HG03108 (cell line): ENCODE measurements around the gene ALDOB.
"Not testable (repeated sequence)": the region's sequence is repeated elsewhere in the genome, so short reads cannot be mapped to it uniquely, and the experiment has no call there.

Experiments used
- ATAC-seq: cut with Tn5 transposase; IDR thresholded peaks from one replicate; pipeline ENCODE4 v1.9.1; 2021; ENCODE audit warnings: moderate library complexity; ENCODE audit not compliant: unreplicated experiment

Gene ALDOB

GRCh38 chr9:101388507-101388993, 47.0 kb downstream of the ALDOB start:
- ATAC-seq: no peak

- ATAC-seq: no peak
These were observed 47.6 kb downstream of the ALDOB start for GRCh38 chr9:101387871-101388506.

- not testable (repeated sequence) for ATAC-seq
These were observed 50.6 kb downstream of the ALDOB start, which contains the start of gene BAAT for GRCh38 chr9:101384873-101385536. BAAT (minus strand) TSS chr9:101385006; CDS start chr9:101371404, 13,602 bp downstream.

- no peak for ATAC-seq
These were observed 52.2 kb downstream of the ALDOB start for GRCh38 chr9:101383361-101383760.

- ATAC-seq: no peak
These were observed 53.7 kb downstream of the ALDOB start for GRCh38 chr9:101381833-101382342.

DNA sequence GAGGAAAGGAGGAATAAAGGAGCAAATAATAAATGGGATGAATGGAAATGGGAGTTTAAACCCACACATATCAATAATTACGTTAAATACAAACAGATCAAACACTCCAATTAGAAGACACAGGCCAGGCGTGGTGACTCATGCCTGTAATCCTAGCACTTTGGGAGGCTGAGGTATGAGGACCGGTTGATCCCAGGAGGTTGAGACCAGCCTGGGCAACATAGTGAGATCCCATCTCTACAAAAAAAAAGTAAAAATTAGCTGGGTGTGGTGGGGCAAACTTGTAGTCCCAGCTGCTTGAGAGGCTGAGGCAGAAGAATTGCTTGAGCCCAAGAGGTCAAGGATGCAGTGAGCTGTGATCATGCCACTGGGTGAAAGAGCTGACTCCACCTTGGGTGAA, 54.5 kb downstream of the ALDOB start:
- no peak for ATAC-seq

- no peak for ATAC-seq
These were observed 55.3 kb downstream of the ALDOB start for GRCh38 chr9:101380295-101380694.

DNA sequence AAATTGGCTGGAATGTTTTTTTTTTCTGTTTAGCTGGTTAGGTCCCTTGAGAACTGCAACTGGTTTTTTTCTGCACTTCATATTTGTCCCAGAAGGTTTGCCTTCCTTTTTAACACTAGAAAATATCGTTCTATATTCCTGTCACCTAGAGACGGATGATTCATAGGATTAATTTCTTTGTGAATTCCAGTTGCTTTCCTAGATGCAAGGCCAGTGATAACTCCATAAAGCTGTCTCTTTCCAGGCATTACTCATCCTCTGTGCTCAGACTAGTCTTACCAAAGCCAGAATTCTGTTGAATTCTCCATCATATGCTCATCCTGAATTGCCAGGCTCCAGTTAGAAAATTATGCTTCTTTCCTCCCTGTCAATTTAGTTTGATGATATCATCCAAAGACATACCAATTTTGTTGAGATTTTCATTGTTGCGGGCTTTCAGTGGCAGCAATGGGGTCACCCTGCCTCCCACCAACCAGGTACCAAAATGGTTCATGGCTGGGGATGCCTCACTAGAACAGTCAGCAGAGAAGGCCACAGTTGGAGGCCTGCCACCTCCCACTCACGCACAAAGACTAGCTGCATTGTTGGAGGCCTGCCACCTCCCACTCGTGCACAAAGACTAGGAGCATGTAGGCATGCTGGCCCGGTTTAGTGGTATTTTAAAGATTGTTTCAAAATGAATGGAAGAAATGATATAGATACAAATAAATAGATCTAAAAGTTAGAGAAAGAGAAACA, 59.3 kb downstream of the ALDOB start:
- no peak for ATAC-seq

- ATAC-seq: no peak
These were observed 60.0 kb downstream of the ALDOB start for GRCh38 chr9:101375546-101375945.

DNA sequence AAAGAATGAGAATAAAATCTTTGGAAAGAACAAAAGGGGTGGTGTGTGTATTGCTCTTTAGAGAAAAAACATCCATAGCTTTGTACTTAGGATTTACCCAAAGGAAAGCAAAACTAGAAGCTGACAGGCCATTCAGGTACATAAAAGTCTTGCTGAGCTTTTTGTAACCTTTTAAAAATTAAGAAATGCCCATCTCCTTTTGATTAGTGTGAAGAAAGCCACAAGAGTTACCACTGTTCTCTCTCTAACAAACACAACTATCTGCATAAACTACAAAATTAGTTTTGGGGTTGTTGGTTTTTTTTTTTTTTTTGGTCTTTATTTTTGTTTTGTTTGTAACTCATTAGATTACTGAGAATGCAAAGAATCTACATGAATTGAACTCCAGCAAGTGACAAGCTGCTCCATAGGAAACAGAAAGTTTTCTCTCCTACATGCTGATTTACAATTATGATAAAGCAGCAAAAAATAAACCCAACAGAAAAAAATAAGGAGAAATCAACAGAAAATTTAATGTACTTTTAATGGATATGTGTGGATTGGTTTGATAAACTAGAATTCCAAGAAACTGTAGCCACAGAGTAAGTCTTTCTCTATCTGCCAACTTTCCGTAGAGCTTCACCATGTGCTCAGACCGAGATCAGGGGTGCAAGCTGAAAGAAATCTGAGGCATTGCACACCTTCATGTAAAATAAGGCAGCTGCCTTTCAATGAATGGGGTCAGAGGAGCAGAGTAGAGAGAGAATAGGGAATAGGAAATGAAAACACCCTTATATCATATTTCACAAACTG, 63.1 kb downstream of the ALDOB start:
- no peak for ATAC-seq

DNA sequence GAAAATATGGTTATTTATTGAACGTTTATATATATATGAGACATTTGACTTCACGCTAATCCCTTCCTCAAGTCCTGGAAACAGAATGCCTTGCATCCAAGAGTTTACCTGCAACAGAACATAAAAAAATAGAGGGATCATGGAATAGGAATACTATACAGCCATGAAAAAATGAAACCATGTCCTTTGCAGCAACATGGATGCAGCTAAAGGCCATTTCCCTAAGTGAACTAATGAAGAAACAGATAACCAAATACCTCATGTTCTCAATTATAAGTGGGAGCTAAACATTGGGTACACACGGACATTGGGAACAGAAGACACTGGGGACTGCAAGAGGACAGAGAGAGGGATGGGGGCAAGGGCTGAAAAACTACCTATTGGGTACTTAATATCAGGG, 63.8 kb downstream of the ALDOB start:
- ATAC-seq: no peak
